OCI-LY7 (cell line): Measurements from ENCODE around the gene EVI5. TPM values are rescaled to one million over a fixed set of nuclear protein-coding genes. Genes with fewer than 3 reads are reported as not detected.
"Not testable (repeated sequence)": the region's sequence is repeated elsewhere in the genome, so short reads cannot be mapped to it uniquely, and the experiment has no call there.

ENCODE experiments used
- BruUV-seq: library from RNA; stranded (reverse); fragments of 400-500 nt; replicated peaks from 2 replicates; lab custom pipeline; 2021; lab: Mats Ljungman, UMichigan
- CTCF ChIA-PET: fragments of 300-600 bp; sonication (Branson Sonifier 250); formaldehyde crosslinking; loops from one replicate; lab custom pipeline; 2022; ENCODE audit warnings: antibody characterized with exemption; ENCODE audit not compliant: unreplicated experiment; lab: Charles Lee
- POLR2A ChIA-PET: fragments of 300-600 bp; sonication (Branson Sonifier 250); formaldehyde crosslinking; loops from one replicate; lab custom pipeline; 2022; ENCODE audit warnings: antibody characterized with exemption; lab: Charles Lee
- DNase-seq: peaks from one replicate; pipeline ENCODE4 v3.0.0-alpha.2; 2015; ENCODE audit warnings: low spot score
- H2AFZ ChIP-seq: fragments of 200-600 bp; sonication (generic), shearing (Covaris generic); 2 replicates; pipeline ENCODE4 v1.6.1; 2014; ENCODE audit warnings: mild to moderate bottlenecking, antibody characterized with exemption, low read length, moderate library complexity
- H3K27ac ChIP-seq: fragments of 200-600 bp; sonication (generic); 2 replicates; pipeline ENCODE4 v1.5.1; 2014; ENCODE audit warnings: mixed run types, low read depth, mild to moderate bottlenecking, moderate library complexity, low read length, inconsistent platforms; ENCODE audit not compliant: poor library complexity, severe bottlenecking
- H3K36me3 ChIP-seq: fragments of 200-600 bp; sonication (generic); 2 replicates; pipeline ENCODE4 v1.6.1; 2014; ENCODE audit warnings: mild to moderate bottlenecking, antibody characterized with exemption, low read length, moderate library complexity, mixed read lengths; ENCODE audit not compliant: insufficient read depth
- H3K4me1 ChIP-seq: fragments of 200-600 bp; sonication (generic); 2 replicates; pipeline ENCODE4 v1.5.1; 2014; ENCODE audit warnings: mild to moderate bottlenecking, low read length; ENCODE audit not compliant: insufficient read depth, poor library complexity, severe bottlenecking
- H3K4me2 ChIP-seq: fragments of 200-600 bp; sonication (generic); 2 replicates; pipeline ENCODE4 v1.6.1; 2014; ENCODE audit warnings: mild to moderate bottlenecking, low read length
- H3K4me3 ChIP-seq: fragments of 200-600 bp; sonication (generic); 2 replicates; pipeline ENCODE4 v1.5.1; 2014; ENCODE audit warnings: mild to moderate bottlenecking, low read depth, low read length; ENCODE audit not compliant: poor library complexity, severe bottlenecking
- H3K79me2 ChIP-seq: fragments of 200-600 bp; sonication (generic); 2 replicates; pipeline ENCODE4 v1.6.1; 2016; ENCODE audit warnings: low read depth, mild to moderate bottlenecking, low read length, moderate library complexity, mixed read lengths; ENCODE audit not compliant: insufficient read depth
- H3K9me2 ChIP-seq: fragments of 200-600 bp; sonication (generic); 2 replicates; pipeline ENCODE4 v1.6.1; 2016; ENCODE audit warnings: mild to moderate bottlenecking, low read length, mixed read lengths; ENCODE audit not compliant: insufficient read depth
- H3K9me3 ChIP-seq: fragments of 200-600 bp; sonication (generic); 2 replicates; pipeline ENCODE4 v1.6.1; 2014; ENCODE audit warnings: mild to moderate bottlenecking, mixed run types, low read length, mixed read lengths
- H4K20me1 ChIP-seq: fragments of 200-600 bp; sonication (generic); 2 replicates; pipeline ENCODE4 v1.6.1; 2014; ENCODE audit warnings: mild to moderate bottlenecking, antibody characterized with exemption, low read length, moderate library complexity, mixed read lengths; ENCODE audit not compliant: insufficient read depth
- CTCF ChIP-seq: fragments of 200-600 bp; sonication (generic); conservative IDR thresholded peaks from 2 replicates; pipeline ENCODE4 v1.5.1; 2014; ENCODE audit warnings: mild to moderate bottlenecking, antibody characterized with exemption, low read length, moderate library complexity, mixed read lengths
- EZH2phosphoT487 ChIP-seq: fragments of 200-600 bp; sonication (generic); IDR thresholded peaks from 2 replicates; pipeline ENCODE4 v1.6.1; 2018; ENCODE audit warnings: low read depth, borderline replicate concordance, mild to moderate bottlenecking, mixed run types, antibody characterized with exemption, low read length, moderate library complexity, mixed read lengths
- intact Hi-C: fragments of 100-400 bp; cut with micrococcal nuclease; formaldehyde crosslinking; loops from one replicate; pipeline ENCODE4 v1.10.0; 2022; ENCODE audit not compliant: unreplicated experiment
- total RNA-seq, 2 experiments: library from RNA; depleted of rRNA in 1 of 2; stranded (reverse); fragments of >200 nt in 1 of 2; shearing (Covaris generic) in 1 of 2; gene quantifications; 2 replicates each; pipeline ENCODE4 v1.2.3, GENCODE V29; 2014 to 2022

The EVI5 gene
- total RNA-seq, 2 experiments from 2014 or later: 15.1 to 27.8 TPM

DNA sequence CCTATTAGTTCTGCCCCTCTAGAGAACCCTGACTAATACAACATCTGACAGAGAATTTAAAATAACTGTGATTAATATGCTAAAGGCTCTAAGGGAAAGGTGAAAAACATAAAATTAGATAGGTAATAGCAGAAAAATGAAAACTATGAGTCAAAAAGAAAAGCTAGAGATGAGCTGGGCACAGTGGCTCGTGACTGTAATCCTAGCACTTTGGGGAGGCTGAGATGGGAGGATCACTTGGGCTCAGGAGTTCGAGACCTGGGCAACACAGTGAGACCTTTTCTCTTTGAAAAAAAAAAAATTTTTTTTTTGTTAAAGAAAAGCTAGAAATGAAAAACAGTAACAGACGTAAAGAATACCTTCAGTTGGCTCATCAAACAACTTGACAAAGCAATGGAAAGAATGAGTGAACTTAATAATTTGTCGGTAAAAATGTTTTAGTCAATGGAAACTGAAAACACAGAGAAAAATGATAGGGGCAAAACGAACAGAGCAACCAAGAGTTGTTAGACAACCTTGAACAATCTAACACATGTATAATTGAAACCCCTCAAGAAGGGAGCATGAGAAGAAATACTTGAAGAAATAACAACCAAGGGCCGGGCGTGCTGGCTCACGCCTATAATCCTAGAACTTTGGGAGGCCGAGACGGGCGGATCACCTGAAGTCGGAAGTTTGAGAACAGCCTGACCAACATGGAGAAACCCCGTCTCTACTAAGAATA is 165.3 kb downstream of the EVI5 start:
- no peak for TF ChIP-seq EZH2phosphoT487
- TF ChIP-seq CTCF: no peak
- Histone ChIP-seq H3K4me2 (no peak overlapping the region), H3K4me1 (no peaks in the 10 kb centered on the region), H3K9me2 (no peaks in the 10 kb centered on the region), H4K20me1 (no peaks in the 10 kb centered on the region), H3K36me3 (no peaks in the 10 kb centered on the region), H3K27ac (no peak overlapping the region), H2AFZ (no peak overlapping the region), H3K4me3 (no peak overlapping the region), H3K9me3 (no peaks in the 10 kb centered on the region), H3K79me2 (no peaks in the 10 kb centered on the region)
- BruUV-seq: no TSS peak
- DNase-seq: no peak
- POLR2A ChIA-PET: interaction anchor here (1.2 kb wide), 1 partner anchor 24 kb away, joined by 3 read pairs; no protein-coding TSS in a partner anchor
- intact Hi-C loops: loop anchor here (5.0 kb wide), 1 partner anchor 622 kb away; no protein-coding TSS in a partner anchor
- CTCF ChIA-PET: no interaction called here

- Histone ChIP-seq H3K9me2 (no peaks in the 10 kb centered on the region), H4K20me1 (no peaks in the 10 kb centered on the region), H3K4me2 (no peak overlapping the region), H2AFZ (no peak overlapping the region), H3K4me1 (no peaks in the 10 kb centered on the region), H3K27ac (no peak overlapping the region), H3K9me3 (no peaks in the 10 kb centered on the region), H3K4me3 (no peak overlapping the region), H3K36me3 (no peaks in the 10 kb centered on the region), H3K79me2 (no peaks in the 10 kb centered on the region)
- CTCF ChIA-PET: no interaction called here
- no peak for DNase-seq
- POLR2A ChIA-PET: no interaction called here
- intact Hi-C loops: no loop called here
- BruUV-seq: no TSS peak
- TF ChIP-seq CTCF (no peak), EZH2phosphoT487 (no peak)
Observed at GRCh38 chr1:92601044-92601443, 183.9 kb downstream of the EVI5 start.

DNA sequence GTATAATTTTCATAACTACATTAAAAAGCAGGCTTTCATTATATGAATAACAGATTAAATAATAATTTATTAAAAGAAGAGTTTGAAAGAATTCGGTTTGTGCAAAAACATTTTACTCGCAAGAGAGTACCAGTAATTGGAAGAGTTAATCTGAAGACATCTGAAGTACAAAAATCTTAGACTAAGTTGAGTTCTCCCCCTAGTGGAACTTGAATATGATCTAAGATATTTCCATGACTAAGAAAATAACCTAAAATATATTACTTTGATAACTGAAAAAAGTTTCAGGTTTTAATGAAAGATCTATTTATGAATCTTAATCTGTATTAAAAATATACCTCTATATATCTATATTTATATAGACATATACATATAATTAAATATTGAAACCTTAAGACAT is 185.7 kb downstream of the EVI5 start:
- Histone ChIP-seq H2AFZ (no peak overlapping the region), H3K9me3 (no peaks in the 10 kb centered on the region), H3K79me2 (no peaks in the 10 kb centered on the region), H3K9me2 (no peaks in the 10 kb centered on the region), H3K27ac (no peak overlapping the region), H3K4me1 (no peaks in the 10 kb centered on the region), H3K36me3 (no peaks in the 10 kb centered on the region), H4K20me1 (no peaks in the 10 kb centered on the region), H3K4me3 (no peak overlapping the region), H3K4me2 (no peak overlapping the region)
- TF ChIP-seq CTCF (peak; percentile 71), EZH2phosphoT487 (no peak)
- no TSS peak for BruUV-seq
- DNase-seq: peak; percentile 28
- POLR2A ChIA-PET: interaction anchor here (0.9 to 1.0 kb wide), 2 partner anchors 12 to 220 kb away, joined by 3 read pairs; no protein-coding TSS in a partner anchor
- CTCF ChIA-PET: no interaction called here
- intact Hi-C loops: no loop called here

GRCh38 chr1:92589361-92589760 is 195.5 kb downstream of the EVI5 start:
- DNase-seq, H4K20me1 ChIP-seq, H3K4me2 ChIP-seq, H3K4me3 ChIP-seq, H3K36me3 ChIP-seq, CTCF ChIA-PET, H3K27ac ChIP-seq, H3K79me2 ChIP-seq, BruUV-seq, H3K4me1 ChIP-seq, POLR2A ChIA-PET, intact Hi-C loops, H3K9me3 ChIP-seq, H2AFZ ChIP-seq, H3K9me2 ChIP-seq: not testable (repeated sequence)
